ENCODE results near the gene ACOXL. TPM values are rescaled to one million over a fixed set of nuclear protein-coding genes. Genes with fewer than 3 reads are reported as not detected.

Gene ACOXL
- total and polyA plus RNA-seq, 2 donors (not counting 3 experiments of a cell fraction or from before 2014, with no cell fraction given): not detected

DNA sequence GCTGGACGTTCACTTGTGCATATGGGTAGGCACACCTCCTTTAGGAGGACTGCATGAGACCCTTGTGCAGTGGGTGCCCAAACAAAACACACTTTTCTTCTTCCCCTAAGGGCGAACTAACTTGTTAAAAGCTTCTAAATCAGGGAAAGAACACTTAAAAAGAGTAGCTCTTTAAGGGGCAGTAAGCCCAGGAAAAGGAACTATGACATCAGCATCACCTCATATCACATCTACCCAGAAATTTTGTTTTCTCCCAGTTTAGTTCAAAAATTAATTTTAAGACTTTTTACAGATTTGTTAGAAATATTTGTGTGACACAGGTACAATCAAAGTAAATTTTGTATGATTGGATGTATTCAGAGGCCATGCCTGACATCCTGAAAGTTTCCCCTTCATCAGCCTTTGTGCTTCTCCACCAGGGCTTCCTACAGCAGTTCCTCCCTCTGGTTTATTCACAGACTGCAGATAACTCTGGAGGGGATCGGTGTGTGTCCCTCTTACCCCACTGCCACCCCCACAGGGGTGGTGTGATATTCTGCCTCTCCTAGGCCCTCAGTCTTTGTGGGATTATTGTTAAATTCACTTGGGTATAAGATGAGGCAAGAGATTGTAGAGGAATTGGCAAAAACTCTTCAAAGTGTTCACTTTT lies 416.0 kb downstream of the ACOXL start:
- peak overlapping the region; percentile 70 for H3K27ac ChIP-seq (ENCODE audit: insufficient read depth, low read depth, low read length)
- H3K9me1 ChIP-seq (replicated peaks; ENCODE audit: control insufficient read depth, extremely low read depth, insufficient read depth, low read length): no peaks in the 10 kb centered on the region
- H3K9me3 ChIP-seq (replicated peaks; ENCODE audit: control insufficient read depth, insufficient read depth, low read length): no peaks in the 10 kb centered on the region
- peaks cover 0 to 16% of the 10 kb centered on the region in 2 experiments for H3K36me3 ChIP-seq (ENCODE audit: control insufficient read depth in 2 of 2, extremely low read depth in 1 of 2, insufficient read depth in 2 of 2, low read length in 2 of 2)
- peak overlapping the region in 1 of 3 experiments; percentile 1 for H3K4me3 ChIP-seq (replicated peaks in 1 of 3; ENCODE audit: insufficient read depth in 1 of 3, low read depth in 1 of 3, low read length in 3 of 3)
- ChIA-PET CTCF (interaction anchor here (1.5 to 3.7 kb wide), 6 partner anchors 11 to 551 kb away, joined by 3 to 30 read pairs (median 6); partner anchors contain the start of gene BCL2L11), POLR2A (interaction anchor here (1.1 kb wide), 1 partner anchor 28 kb away, joined by 4 read pairs; the partner anchor contains the start of gene BCL2L11)
- H4K20me1 ChIP-seq (replicated peaks; ENCODE audit: control insufficient read depth, extremely low read depth, insufficient read depth, low read length): peaks cover 3% of the 10 kb centered on the region
- no peak for FAIRE-seq
- dilution Hi-C loops (cut with MboI; ENCODE audit: extremely low pct_ligation_motif_present, low sequenced_read_pairs) (no loop called here), intact Hi-C loops (cut with micrococcal nuclease) (loop anchor here (2.0 kb wide), 1 partner anchor 28 kb away; the partner anchor contains the start of gene BCL2L11)
- peaks cover 28% of the 10 kb centered on the region for H3K4me1 ChIP-seq (ENCODE audit: control insufficient read depth, extremely low read depth, insufficient read depth, low read length)
- TF ChIP-seq POLR2AphosphoS5 (IDR thresholded peaks at IDR 0.05; ENCODE audit: insufficient read depth, low read depth, low read length) (no peak), EZH2 (IDR thresholded peaks at IDR 0.05; ENCODE audit: borderline replicate concordance, low read depth, low read length, severe bottlenecking) (no peak), MYC (IDR thresholded peaks at IDR 0.05; ENCODE audit: low read depth, low read length) (no peak)
- TF ChIP-seq, protein P1, sequence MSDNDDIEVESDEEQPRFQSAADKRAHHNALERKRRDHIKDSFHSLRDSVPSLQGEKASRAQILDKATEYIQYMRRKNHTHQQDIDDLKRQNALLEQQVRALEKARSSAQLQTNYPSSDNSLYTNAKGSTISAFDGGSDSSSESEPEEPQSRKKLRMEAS (IDR thresholded peaks at IDR 0.05; ENCODE audit: insufficient read depth, insufficient read length): no peak
- peaks cover 0 to 5% of the 10 kb centered on the region in 2 experiments for H3K27me3 ChIP-seq (ENCODE audit: control insufficient read depth in 2 of 2, insufficient read depth in 2 of 2, low read length in 2 of 2)
- H3K9ac ChIP-seq (replicated peaks; ENCODE audit: extremely low read depth, insufficient read depth, low read length): peak overlapping the region; percentile 72
- peak; percentile 24 for DNase-seq (ENCODE audit: low read depth, low spot score)
- BruUV-seq (replicated peaks): TSS peak; percentile 70
- no peaks in the 10 kb centered on the region for H3K79me2 ChIP-seq (ENCODE audit: control insufficient read depth, insufficient read depth, low read length)
- H3K4me2 ChIP-seq (ENCODE audit: insufficient read depth, low read length): peak overlapping the region; percentile 84
- no peak overlapping the region for H2AFZ ChIP-seq (ENCODE audit: low read depth, low read length)

DNA sequence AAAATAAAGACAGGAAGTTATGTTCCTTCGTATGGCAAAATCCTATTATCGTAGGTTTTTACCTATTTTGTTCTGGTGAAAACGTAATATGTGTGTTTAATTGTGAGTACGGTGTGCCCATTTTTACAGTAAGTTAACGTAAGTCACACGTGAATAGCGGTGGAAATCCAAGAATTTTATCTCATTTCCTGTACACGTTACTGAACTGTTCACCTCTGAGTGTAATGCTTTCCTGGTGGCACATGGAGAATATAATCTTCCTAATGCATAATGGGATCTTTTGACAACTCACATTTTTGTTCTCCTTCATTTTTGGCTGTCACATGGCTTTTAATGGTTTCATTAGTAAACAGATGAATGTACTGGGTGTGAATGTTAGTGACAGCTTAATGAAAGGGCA lies 416.6 kb downstream of the ACOXL start:
- POLR2A ChIA-PET: interaction anchor here (1.1 kb wide), 1 partner anchor 28 kb away, joined by 4 read pairs; the partner anchor contains the start of gene BCL2L11
- intact Hi-C loops (cut with micrococcal nuclease) (loop anchor here (2.0 kb wide), 1 partner anchor 28 kb away; the partner anchor contains the start of gene BCL2L11), dilution Hi-C loops (cut with MboI; ENCODE audit: extremely low pct_ligation_motif_present, low sequenced_read_pairs) (no loop called here)
- Histone ChIP-seq H3K9ac (replicated peaks; ENCODE audit: extremely low read depth, insufficient read depth, low read length) (peak overlapping the region; percentile 72), H3K4me1 (ENCODE audit: control insufficient read depth, extremely low read depth, insufficient read depth, low read length) (peaks cover 28% of the 10 kb centered on the region), H4K20me1 (replicated peaks; ENCODE audit: control insufficient read depth, extremely low read depth, insufficient read depth, low read length) (peaks cover 3% of the 10 kb centered on the region), H3K4me3 (replicated peaks in 1 of 3; ENCODE audit: insufficient read depth in 1 of 3, low read depth in 1 of 3, low read length in 3 of 3) (peak overlapping the region in 1 of 3 experiments; percentile 27), H3K4me2 (ENCODE audit: insufficient read depth, low read length) (peak overlapping the region; percentile 84), H3K27ac (ENCODE audit: insufficient read depth, low read depth, low read length) (peak overlapping the region; percentile 70), H3K9me1 (replicated peaks; ENCODE audit: control insufficient read depth, extremely low read depth, insufficient read depth, low read length) (no peaks in the 10 kb centered on the region), H3K79me2 (ENCODE audit: control insufficient read depth, insufficient read depth, low read length) (no peaks in the 10 kb centered on the region), H3K36me3 (ENCODE audit: control insufficient read depth in 2 of 2, extremely low read depth in 1 of 2, insufficient read depth in 2 of 2, low read length in 2 of 2) (peaks cover 0 to 16% of the 10 kb centered on the region in 2 experiments), H3K9me3 (replicated peaks; ENCODE audit: control insufficient read depth, insufficient read depth, low read length) (no peaks in the 10 kb centered on the region), H2AFZ (ENCODE audit: low read depth, low read length) (no peak overlapping the region), H3K27me3 (ENCODE audit: control insufficient read depth in 2 of 2, insufficient read depth in 2 of 2, low read length in 2 of 2) (peaks cover 0 to 5% of the 10 kb centered on the region in 2 experiments)
- BruUV-seq (replicated peaks): no TSS peak
- CTCF ChIA-PET: interaction anchor here (1.5 to 3.7 kb wide), 6 partner anchors 10 to 550 kb away, joined by 3 to 30 read pairs (median 6); partner anchors contain the start of gene BCL2L11
- peak; percentile 89 for FAIRE-seq
- TF ChIP-seq MYC (IDR thresholded peaks at IDR 0.05; ENCODE audit: low read depth, low read length) (peak; percentile 32), EZH2 (IDR thresholded peaks at IDR 0.05; ENCODE audit: borderline replicate concordance, low read depth, low read length, severe bottlenecking) (no peak), JUN (IDR thresholded peaks at IDR 0.05; ENCODE audit: borderline replicate concordance, insufficient read depth, insufficient read length, low read depth) (peak; percentile 74), FOS (IDR thresholded peaks at IDR 0.05; ENCODE audit: borderline replicate concordance, insufficient read depth, low read length) (peak; percentile 6), POLR2AphosphoS5 (IDR thresholded peaks at IDR 0.05; ENCODE audit: insufficient read depth, low read depth, low read length) (peak; percentile 38), GATA2 (IDR thresholded peaks at IDR 0.05; ENCODE audit: insufficient read depth, insufficient read length, low read depth, low read length) (peak; percentile 73), POLR2A (IDR thresholded peaks at IDR 0.05; ENCODE audit: low read depth, low read length) (no peak)
- TF ChIP-seq, protein P1 (IDR thresholded peaks at IDR 0.05; ENCODE audit: insufficient read depth, insufficient read length): peak; percentile 62
- TF ChIP-seq, protein P2, sequence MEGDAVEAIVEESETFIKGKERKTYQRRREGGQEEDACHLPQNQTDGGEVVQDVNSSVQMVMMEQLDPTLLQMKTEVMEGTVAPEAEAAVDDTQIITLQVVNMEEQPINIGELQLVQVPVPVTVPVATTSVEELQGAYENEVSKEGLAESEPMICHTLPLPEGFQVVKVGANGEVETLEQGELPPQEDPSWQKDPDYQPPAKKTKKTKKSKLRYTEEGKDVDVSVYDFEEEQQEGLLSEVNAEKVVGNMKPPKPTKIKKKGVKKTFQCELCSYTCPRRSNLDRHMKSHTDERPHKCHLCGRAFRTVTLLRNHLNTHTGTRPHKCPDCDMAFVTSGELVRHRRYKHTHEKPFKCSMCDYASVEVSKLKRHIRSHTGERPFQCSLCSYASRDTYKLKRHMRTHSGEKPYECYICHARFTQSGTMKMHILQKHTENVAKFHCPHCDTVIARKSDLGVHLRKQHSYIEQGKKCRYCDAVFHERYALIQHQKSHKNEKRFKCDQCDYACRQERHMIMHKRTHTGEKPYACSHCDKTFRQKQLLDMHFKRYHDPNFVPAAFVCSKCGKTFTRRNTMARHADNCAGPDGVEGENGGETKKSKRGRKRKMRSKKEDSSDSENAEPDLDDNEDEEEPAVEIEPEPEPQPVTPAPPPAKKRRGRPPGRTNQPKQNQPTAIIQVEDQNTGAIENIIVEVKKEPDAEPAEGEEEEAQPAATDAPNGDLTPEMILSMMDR (IDR thresholded peaks at IDR 0.05; ENCODE audit: extremely low read depth in 1 of 2, insufficient read depth in 1 of 2, low read depth in 1 of 2, low read length in 2 of 2): no peak
- DNase-seq (ENCODE audit: low read depth, low spot score): peak; percentile 93
